GM18858 (cell line): ENCODE measurements around the gene HPSE2.
"Not testable (repeated sequence)": the region's sequence is repeated elsewhere in the genome, so short reads cannot be mapped to it uniquely, and the experiment has no call there.

ENCODE experiments used
- ATAC-seq: cut with Tn5 transposase; IDR thresholded peaks from one replicate; pipeline ENCODE4 v1.9.1; 2021; ENCODE audit not compliant: unreplicated experiment

Gene HPSE2

DNA sequence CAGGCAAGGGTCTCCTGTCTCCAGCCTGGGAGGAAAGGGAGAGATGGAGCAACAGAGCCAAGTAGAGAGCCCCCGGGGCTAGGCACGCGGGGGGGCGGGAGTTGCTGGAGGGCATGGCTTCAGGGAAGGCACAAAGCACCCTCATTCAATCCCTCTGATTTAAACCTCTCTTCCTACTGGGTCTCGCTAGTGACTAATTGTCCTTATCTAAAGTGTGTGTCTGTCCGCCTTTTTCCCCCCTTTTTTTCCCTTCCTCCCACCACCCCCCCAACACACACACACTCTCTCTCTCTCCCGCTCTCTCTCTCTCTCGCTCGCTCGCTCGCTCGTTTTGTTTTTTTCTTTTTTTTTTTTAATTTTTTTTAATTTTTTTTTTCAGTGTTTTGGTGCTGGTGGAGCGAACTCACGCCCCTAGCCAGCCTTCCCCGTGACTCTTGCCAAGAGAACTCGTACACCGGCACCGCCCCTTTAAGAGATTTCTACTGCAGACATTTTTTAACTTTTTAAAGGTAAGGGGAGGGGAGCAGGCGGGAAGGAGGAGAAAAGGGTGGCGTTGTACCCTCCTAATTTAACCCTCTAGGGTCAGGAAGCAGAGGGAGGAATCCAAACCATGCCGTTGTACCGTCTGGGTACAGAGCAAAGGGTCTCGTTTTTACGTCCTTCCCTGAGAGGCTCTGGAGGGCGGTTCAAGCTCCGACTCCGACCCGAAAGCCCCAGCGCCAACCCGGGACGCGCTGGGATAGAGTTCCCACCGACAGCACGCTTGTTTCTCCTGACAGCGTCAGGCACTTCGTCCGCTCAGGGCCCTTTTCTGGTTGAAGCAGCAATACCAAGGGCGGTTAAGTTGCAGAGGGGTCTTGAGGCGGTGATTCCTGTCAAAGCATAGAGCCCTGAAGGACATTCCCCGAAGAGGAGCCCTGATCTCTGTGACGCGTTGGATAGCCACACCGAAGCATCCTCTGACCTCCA is at the start of gene HPSE2:
Gene HPSE2, minus strand, starts transcription at position 195 of the 969 bp plus-strand sequence.
- no peak for ATAC-seq

DNA sequence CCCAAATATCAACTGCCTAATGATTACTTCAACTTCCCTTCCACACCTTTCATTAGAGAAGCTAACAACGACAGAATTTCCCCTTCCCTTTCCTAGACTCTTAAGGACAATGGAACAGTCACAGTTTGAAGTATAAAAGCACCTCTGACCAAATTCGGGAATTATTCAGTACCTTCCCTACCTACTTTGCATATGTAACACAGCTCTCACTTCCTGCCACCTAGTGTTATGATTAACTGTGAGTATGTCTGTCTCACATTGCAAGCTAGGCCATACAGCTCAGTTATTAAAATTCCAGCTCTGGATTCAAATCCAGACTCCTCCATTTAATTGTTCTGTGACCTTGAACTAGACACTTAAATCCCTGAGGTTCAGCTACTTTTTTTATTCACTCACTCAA is 44.8 kb upstream of the HPSE2 start:
- peak; percentile 78 for ATAC-seq

DNA sequence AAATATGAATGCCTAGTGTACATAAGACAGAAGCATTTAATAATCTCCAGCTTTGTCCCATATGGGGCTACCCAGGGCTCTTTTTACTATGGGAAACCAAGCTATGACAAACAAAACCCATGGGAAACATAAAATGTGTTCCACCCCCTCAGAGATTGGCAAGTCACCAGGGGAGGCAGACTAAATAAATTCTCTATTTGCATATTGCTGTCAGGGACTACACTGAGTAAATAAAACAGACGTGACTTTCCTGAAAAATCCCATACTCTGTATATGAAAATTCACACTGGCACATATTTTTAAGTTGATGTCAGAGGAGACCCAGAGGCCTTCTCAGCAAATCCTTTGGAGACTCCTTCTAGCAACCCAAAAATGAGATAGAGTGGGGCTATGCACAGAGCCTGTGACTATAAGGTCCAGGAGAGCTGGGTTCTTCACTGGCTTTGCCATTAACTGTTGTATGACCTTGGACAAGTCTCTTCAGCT is 44.0 kb upstream of the HPSE2 start:
- no peak for ATAC-seq

DNA sequence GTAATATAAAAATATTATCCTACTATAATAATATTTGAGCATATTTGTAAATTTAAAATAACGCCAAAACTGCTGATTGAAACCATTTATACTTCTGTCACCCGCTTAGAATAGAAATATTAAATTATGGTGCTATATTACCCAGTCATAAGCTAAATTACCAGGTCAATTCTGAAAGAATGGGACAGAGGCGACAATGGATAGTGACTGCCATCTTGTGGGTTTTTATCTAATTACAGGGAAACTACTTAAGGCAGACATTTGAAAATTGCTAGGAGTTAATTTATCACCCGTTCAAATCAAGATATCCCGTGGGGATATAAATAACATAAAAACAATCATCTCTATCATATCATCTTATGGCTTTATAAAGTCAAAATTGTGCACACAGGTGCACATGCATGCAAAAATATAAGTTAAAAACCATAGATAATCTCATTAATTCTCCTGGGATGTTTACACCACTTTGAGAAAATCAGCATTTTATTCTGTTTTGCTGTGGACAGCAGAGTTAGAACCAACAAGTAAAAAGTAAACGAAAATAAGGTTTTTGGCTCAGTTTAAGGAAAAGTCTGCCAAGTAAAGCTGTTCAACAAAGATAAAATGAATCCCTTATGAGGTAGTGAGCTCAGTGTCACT is 41.3 kb upstream of the HPSE2 start:
- no peak for ATAC-seq

DNA sequence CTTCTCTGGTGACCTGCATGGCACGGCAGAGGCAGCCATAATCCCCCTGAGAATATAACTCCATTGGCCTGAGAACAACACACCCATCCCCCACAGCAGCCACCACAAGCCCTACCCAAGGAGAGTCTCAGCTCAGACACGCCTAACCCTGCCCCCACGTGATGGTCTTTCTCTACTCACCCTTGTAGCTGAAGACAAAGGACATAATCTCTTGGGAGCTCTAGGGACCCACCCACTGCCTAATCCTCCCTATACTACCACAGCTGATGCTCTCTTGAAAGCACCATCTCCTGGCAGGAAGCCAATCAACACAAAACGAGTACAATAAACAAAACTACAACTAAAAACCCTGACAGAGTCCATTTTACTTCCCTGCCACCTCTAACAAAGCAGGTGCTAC is 30.7 kb upstream of the HPSE2 start:
- no peak for ATAC-seq

DNA sequence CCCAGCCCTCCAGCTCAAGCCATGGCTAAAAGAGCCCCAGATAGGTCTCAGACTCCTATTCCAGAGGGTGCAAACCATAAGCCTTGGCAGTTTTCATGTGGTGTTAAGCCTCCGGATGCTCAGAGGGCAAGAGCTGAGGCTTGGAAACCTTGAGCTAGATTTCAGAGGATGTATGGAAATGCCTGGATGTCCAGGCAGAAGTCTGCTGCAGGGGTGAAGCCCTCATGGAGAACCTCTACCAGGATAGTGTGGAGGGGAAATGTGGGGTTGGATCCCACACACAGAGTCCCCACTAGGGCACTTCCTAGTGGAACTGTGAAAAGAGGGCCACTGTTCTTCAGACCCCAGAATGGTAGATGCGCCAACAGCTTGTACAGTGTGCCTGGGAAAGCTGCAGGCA is 13.2 kb upstream of the HPSE2 start:
- no peak for ATAC-seq

DNA sequence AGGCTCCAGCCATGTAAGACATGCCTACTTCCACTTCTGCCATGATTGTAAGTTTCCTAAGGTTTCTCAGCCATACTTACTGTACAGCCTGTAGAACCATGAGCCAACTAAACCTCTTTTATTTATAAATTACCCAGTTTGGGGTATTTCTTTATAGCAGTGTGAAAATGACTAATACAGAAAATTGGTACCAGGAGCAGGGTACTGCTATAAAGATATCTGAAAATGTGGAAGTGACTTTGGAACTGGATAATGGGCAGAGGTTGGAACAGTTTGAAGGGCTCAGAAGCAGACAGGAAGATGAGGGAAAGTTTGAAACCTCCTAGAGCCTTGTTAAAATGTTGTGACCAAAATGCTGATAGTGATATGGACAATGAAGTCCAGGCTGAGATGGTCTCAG is 12.2 kb upstream of the HPSE2 start:
- not testable (repeated sequence) for ATAC-seq

DNA sequence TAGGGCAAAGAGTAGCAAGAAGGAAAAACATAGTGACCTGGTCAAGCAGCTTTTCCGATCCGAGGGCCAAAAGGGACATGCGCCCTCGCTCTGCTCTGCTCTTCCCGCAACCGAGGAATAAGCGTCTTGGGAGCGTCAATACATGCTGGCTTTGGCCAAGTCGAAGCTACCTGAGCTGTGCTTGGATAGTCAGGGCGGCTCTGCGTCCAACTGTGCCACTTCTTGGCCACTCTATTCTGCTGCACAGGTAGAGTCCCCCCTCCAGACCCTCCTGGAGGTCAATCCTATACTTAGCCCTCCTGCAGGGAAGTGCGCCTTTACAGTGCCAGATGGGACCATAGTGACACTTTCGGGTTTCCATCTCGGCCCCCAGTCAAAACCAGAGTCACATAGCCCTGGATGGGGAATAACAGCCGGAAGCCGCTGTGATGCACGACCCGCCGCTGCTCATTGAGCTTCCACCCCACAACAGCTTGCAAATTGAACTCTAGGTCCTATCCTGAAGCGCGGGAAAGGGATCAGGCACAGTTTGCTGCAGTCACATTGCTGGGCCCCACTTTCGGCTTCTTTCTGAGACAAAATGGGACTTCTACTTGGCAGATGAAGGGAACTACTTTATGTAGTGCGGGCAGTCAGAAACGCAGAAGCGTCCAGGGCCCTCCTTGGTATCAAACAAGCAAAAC is 1.1 kb upstream of the HPSE2 start:
- no peak for ATAC-seq

DNA sequence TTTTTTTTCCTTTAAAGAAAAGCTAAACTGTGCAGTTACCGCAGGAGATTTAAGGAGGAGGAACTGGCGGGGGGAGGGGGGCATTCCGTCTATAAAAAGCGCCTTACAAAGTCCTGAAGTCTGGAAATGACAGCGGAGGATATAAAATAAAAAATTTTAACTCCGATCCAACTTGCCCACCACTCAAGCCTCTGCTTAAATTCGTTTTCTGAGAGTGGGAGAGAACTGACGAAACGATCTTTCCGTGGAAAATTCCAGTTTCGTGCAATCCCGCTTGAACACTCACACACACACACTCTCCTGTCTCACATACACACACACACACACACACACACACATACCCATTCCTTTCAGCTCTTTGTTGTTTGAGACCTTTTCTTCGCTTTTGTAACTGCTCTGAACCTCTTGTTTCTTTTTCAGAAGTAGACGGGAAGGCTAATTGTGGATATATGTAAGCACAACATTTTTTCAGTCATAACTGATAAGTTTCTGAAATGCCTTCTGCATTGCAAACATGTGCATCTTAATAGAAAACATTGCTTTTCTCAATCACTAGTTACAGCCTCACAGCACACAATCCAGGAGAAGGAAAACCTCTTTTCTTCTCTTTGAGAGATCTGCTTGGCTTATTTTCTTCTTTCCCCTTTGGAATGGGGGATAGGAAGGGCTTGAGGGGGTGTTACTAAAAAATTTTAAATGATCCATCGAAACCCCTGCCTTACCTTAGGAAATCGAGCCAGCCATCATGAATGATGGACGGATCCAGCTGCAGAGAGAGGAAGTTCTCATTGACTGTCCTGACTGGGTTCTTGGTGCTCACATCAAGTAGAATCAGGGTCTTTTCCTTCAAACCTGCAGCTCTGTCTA is 628 bp downstream of the HPSE2 start:
- ATAC-seq: no peak

DNA sequence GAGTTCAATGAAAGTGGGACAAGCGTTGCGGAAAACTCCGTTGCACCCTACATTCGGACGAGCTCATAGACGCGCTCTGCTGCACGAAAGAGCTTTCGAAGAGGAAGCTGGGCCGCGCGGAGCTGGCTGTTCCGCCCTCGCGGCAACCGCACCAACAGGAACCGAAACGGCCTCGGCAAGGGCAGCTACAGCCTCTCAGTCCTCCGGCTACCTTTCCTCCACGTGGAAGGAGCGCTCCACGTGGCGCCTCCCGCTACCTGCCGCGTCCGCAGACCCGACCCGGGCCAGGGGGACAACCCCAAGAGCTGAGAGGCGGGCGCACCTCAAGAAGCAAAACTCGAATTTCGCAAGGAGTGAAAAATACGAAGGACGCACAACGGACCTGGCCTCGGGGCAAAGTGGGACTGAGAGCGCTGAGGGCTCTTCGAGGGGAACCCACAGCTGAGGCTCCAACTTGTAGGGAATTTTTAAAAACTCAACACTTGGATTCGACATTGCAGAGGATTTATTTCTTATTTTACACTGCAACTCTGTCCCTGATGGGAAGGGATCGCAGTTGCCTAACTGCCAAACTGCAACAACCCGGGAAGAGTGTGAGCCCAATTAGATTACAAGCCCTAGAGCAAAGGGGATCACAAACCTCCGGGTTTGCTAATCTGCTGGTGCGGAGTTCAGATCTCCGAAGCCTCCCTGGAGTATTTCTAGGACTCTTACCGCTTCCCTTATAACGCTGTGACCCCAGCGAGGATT is 1.4 kb downstream of the HPSE2 start:
- ATAC-seq: peak; percentile 93

DNA sequence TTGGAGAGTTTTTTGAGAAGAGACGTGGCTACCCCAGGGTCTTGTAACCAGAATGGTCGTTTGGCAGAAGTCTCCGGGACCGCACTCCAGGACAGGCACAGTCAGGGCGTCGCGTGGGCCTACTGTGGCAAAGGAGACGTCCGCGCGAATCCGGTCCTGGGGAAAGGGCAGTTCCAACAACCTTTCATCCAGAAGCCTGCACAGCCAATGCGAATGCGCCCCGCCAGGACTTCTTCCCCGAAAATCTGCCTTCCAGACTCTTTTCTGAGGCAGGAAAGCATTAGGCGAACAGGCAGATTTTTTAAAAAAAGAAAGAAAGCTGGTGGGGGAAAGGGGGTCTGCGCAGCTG is 2.0 kb downstream of the HPSE2 start:
- no peak for ATAC-seq

DNA sequence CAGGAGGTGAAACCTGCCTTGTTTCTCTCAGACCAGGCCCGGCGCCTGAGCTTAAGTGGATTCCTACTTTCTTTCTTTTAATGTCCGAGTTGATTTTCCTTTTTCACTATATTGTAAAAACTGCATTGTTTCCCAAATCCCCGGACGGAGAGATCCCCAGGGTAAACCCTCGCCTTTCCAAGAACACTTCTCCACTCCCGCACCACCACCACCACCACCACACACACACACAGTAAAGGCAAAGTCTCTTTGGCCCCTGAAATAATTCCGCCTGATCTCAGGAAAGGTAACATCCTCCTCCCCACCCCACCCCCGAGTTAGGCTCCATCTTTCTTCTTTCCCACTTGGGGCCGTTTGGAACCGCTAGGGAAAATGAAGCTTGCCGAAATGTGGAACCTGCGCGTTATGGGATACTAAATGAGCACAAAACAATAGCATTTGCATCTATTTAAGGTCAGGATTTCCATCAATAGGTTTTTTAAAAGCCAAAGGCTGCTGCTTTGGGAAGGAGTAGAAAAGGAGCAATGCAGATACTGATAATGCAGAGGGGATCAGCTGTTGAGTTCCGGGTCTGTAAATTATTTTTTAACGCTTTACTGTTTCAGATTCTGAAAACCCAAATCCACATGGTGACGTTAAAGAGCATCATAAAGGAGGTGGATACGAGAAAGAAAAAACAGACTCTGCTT is 2.5 kb downstream of the HPSE2 start:
- no peak for ATAC-seq

DNA sequence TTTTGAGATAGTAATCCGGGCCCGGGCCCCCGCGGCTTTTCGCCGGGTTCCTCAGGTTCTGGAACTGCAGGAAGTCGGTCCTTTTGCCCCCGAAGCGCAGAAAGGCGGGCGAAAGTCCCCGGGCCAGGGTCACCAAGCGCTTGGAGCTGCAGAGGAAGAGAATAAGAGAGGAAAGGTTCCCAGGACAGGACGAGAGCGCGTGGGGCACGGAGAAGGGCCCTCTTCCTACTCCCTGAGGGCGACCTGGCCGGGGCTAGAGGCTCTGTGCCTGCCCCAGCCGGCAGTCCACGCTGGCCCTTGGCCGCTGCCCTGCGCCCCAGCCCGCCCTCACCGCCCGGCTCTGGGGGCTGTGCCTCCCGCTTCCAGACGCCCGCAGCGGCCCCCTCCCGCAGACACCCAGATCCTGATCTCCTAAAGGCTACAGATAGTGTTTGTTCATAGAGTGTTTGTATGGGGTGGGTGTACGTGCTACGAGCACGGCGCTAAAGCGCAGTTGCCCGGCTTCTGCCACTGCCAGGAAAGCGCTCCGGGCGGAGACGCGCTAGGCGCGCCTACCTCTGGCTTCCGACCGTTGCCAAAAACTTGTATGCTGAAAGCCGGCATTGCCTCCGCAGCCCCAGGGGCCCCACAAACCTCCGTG is 3.2 kb downstream of the HPSE2 start:
- ATAC-seq: no peak

DNA sequence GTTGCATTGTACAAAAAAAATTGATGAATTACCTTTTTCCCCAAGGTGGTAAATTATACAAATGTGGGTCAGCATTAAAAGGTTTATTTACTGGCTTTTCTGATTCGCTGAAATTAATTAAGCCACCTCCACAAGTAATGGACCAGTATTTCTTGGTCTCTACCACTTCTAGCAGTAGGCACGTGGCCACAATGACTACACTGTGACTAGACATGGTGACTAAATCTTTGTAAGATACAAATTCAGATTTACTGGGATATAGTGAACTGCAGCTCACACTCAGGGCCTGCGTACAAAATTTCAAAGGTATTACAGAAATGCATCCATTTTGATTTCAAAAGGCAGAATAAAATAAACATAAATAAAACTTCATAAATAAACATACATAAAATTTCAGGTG is 10.9 kb downstream of the HPSE2 start:
- no peak for ATAC-seq

DNA sequence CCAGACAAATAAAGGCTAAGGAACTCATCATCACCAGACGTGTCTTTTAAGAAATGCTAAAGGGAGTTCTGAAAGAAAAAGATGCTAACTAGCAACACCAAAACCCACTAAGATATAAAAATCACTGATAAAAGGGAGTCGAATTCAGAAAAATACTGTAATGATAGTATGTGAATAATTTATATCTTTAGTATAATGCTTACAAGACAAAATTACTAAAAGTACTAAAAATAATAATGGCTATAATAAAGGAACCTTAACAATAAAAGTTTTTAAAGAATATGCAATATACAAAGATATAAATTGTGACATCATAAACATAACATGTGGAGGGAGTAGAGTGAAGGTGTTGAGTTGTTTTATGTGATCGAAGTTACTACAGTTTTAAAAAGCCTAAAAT is 28.3 kb downstream of the HPSE2 start:
- ATAC-seq: no peak

DNA sequence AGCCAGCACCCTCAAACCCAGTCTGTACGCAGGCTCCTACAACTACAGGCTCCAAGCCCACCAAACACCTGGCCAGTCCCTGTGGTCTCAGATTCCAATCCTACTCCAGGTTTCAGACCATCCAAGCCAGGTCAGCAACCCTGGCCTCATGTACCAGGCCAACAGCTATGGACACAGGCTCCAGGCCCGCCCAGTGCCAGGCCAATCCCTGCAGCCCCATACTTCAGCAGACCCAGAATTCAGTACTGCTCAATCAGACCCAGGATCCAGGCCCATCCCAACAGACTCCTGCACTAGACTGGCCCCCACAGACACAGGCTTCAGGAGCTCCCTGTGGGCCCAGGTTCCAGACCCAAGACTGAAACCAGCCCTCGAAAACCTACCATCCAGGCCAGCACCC is 32.3 kb downstream of the HPSE2 start:
- no peak for ATAC-seq

DNA sequence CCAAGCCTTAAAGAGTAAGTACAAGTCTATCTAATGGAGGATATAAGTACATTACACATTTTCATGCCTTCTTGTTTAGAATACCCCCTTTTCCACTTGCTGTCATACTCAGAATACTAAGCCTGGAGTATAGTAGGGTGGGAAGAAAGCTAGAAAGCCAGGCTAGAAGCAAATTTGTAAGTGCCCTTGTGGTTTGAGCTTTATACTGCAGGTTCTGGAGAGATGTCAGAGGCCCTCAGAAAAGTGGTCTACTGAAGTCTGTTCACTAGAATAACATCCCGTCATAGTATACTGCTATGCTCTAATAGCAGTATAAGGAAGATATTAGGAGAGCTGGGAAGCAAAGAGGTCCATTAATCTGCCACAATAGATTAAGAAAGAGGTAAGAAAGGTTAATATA is 62.7 kb downstream of the HPSE2 start:
- ATAC-seq: no peak

DNA sequence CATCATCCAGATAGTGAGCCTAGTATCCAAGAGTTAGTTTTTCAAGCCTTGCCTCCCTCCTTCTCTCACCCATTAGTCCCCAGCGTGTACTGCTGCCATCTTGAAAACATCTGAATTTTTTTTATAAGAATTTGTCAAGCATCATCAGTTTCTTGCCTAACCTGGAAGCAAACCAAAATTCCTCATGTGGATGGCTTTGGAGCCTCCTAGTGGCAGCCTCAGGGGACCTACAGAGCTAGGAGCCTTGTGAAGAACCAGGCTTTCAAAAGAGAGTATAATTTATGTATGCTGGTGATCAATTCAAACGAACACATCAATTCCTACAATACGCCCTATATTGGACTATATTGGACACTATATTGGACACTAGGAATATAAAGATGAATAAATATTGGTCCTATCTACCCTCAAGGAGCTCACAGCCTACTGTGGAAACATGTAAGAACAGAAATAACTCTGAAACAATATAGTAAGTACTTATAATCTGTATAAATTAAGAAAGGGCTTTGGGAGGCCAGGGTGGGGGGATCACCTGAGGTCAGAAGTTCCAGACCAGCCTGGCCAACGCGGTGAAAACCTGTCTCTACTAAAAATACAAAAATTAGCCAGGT is 63.4 kb downstream of the HPSE2 start:
- no peak for ATAC-seq
